NK-92 (cell line): ENCODE results near the gene AKR1A1.

ENCODE experiments used
- DNase-seq: peaks from one replicate; lab custom pipeline; 2025; ENCODE audit not compliant: unreplicated experiment; lab: John Stamatoyannopoulos, UW

Gene AKR1A1

DNA sequence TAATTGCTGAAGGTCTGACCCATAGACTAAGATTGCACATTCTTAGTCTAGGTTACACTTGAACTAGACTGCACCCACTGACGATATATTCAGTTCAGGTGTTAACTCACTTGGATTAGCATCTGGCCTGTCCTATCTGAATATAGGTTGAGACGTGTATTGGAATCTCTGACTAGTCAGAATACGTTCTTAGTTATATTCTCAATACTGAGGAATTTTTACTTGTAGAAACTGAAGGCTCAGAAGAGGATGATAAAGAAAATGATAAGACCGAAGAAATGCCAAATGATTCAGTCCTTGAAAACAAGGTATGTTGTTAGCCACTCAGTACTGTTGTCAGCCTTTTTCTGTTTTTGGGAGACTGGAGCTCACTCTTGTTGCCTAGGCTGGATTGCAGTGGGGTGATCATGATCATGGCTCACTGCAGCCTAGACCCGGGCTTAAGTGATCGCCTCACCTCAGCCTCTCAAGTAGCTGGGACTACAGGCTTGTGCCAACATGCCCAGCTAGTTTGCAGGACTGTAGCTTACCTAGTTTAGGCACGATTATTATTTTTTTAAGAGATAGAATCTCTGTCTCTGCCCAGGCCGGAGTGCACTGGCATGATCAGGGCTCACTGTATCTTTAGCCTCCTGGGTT, 62.4 kb downstream of the AKR1A1 start:
- no peak for DNase-seq

DNA sequence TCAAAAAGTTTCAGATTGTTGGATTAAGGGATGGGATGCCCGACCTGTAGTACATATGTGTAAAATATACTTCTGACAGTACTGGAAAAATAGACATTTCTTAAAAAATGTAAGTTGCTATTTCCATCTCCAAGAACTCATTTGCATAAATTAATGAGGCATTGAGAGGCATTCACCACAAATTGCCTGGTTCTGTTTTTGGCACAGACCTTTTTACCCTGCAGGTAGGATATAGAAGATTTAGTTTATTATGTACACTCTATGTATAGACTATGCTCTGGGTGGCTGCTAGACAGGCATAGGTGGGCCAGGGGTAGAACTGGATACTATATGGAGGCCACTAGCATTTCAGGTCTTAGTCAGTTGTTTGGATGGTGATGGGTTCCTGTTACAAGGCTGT, 65.3 kb downstream of the AKR1A1 start:
- no peak for DNase-seq

- DNase-seq, result no peak
Measured at GRCh38 chr1:45617618-45618017, 67.0 kb downstream of the AKR1A1 start.

DNA sequence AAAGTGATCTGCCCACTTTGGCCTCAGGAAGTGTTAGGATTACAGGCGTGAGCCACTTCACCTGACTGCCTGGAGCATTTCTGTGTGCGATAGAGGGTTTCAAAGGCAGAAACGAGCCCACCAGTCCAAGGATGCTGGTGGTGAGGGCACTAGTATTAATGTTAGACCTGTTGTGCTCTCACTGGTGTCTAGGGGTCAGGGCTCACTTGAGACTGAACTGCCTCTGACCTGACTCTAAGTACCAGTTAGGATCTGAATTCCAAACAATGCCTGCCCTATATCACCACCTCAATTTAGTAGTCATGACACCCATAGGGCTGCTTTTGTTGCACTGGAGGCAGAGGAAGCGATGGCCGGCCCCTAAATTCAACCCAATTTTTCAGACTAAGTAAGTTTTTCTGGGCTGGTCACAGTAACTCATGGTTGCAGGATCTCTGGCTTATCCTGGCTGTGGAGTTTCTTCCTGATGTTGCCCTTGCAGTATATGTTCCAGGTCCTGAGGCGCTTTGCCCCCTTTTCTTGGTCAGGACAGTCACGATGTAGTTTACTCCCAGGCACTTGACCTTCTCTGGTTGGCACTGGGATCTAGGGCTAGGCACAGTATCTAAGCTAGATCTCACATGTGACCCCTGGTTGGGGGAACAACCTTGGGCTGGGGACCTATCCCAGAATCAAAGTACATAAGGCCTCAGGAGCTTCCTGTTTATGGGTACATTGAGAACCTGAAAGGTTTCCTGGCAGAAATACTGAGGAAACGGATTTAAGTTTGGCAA, 68.7 kb downstream of the AKR1A1 start:
- DNase-seq, result no peak
